WTC11 (cell line): ENCODE results near the gene JADE2.

ENCODE experiments used
- CTCF ChIP-seq: fragments of 200-600 bp; IDR thresholded peaks from 2 replicates; pipeline ENCODE4 v1.8.0; 2022; ENCODE audit warnings: antibody characterized with exemption
- TF ChIP-seq, protein P1 (sequence below): sonication (generic); formaldehyde crosslinking; IDR thresholded peaks from 2 replicates; pipeline ENCODE4 v1.8.1; 2023; ENCODE audit warnings: mild to moderate bottlenecking, missing genetic modification reagents, borderline replicate concordance
- TF ChIP-seq, protein P2 (sequence below): fragments of 250-450 bp; sonication (Bioruptor Pico); IDR thresholded peaks from 2 replicates; pipeline ENCODE4 v1.8.0; 2021; ENCODE audit warnings: mild to moderate bottlenecking

DNA sequence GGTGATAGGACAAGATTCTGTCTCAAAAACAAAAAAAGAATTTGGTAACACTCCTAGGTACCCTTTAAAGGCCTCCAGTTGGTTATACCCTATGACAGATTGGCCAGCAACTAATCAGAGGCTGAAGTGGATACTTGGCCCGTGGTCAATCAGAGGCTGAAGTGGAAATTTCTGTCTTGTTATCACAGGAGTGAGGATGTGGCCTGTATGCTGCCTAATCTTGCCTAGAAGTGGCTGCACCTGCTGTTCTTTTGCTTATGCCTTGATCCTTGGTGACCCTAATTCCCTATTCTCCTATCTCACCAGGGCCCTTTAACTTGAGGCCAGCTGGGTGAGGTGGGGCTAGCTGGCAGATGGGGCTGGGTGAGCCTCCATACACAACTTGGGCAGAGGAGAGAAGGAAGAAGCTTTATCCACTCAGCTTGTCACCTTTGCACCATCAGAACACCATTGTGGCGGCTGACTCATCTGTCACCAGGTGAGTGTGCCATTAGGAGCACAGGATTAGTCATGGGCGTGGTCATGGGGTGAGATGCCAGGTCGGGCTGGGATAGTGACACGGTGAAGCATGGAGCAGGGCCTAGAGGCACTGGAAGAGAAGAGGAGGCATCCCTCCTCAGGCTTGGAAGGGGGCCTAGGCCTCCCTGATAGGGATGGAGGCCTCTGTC, 65.7 kb downstream of the JADE2 start:
- no peak for TF ChIP-seq CTCF
- TF ChIP-seq, protein P1, sequence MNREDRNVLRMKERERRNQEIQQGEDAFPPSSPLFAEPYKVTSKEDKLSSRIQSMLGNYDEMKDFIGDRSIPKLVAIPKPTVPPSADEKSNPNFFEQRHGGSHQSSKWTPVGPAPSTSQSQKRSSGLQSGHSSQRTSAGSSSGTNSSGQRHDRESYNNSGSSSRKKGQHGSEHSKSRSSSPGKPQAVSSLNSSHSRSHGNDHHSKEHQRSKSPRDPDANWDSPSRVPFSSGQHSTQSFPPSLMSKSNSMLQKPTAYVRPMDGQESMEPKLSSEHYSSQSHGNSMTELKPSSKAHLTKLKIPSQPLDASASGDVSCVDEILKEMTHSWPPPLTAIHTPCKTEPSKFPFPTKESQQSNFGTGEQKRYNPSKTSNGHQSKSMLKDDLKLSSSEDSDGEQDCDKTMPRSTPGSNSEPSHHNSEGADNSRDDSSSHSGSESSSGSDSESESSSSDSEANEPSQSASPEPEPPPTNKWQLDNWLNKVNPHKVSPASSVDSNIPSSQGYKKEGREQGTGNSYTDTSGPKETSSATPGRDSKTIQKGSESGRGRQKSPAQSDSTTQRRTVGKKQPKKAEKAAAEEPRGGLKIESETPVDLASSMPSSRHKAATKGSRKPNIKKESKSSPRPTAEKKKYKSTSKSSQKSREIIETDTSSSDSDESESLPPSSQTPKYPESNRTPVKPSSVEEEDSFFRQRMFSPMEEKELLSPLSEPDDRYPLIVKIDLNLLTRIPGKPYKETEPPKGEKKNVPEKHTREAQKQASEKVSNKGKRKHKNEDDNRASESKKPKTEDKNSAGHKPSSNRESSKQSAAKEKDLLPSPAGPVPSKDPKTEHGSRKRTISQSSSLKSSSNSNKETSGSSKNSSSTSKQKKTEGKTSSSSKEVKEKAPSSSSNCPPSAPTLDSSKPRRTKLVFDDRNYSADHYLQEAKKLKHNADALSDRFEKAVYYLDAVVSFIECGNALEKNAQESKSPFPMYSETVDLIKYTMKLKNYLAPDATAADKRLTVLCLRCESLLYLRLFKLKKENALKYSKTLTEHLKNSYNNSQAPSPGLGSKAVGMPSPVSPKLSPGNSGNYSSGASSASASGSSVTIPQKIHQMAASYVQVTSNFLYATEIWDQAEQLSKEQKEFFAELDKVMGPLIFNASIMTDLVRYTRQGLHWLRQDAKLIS (CRISPR knock-in tag): no peak
- TF ChIP-seq, protein P2, sequence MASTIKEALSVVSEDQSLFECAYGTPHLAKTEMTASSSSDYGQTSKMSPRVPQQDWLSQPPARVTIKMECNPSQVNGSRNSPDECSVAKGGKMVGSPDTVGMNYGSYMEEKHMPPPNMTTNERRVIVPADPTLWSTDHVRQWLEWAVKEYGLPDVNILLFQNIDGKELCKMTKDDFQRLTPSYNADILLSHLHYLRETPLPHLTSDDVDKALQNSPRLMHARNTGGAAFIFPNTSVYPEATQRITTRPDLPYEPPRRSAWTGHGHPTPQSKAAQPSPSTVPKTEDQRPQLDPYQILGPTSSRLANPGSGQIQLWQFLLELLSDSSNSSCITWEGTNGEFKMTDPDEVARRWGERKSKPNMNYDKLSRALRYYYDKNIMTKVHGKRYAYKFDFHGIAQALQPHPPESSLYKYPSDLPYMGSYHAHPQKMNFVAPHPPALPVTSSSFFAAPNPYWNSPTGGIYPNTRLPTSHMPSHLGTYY (CRISPR knock-in tag): no peak
